AG04449 (cell line): Measurements from ENCODE around the gene SLC66A1.

Experiments
- CTCF ChIA-PET: fragments of 350-600 bp; formaldehyde crosslinking; extraction: SDS; loops from one replicate; lab custom pipeline; 2021; ENCODE audit warnings: antibody characterized with exemption; lab: Yijun Ruan, JAX
- POLR2A ChIA-PET: fragments of 400-600, 350-600 bp; formaldehyde crosslinking; extraction: SDS; loops from one replicate; lab custom pipeline; 2020; ENCODE audit warnings: antibody characterized with exemption, inconsistent platforms; lab: Yijun Ruan, JAX
- DNase-seq: peaks from one replicate; pipeline ENCODE4 v3.0.0-alpha.2; 2010; ENCODE audit warnings: low read depth, low spot score
- H3K4me3 ChIP-seq: 2 replicates; pipeline ENCODE4 v1.5.1; 2011; ENCODE audit warnings: low read depth, mild to moderate bottlenecking, control low read depth, low read length
- TF ChIP-seq, protein P1 (sequence below): IDR thresholded peaks from one replicate; pipeline ENCODE4 v1.5.1; 2011; ENCODE audit warnings: mild to moderate bottlenecking, moderate library complexity, low read length, control low read depth, inconsistent platforms; ENCODE audit not compliant: insufficient read depth; ENCODE audit errors: missing control alignments

SLC66A1 gene

DNA sequence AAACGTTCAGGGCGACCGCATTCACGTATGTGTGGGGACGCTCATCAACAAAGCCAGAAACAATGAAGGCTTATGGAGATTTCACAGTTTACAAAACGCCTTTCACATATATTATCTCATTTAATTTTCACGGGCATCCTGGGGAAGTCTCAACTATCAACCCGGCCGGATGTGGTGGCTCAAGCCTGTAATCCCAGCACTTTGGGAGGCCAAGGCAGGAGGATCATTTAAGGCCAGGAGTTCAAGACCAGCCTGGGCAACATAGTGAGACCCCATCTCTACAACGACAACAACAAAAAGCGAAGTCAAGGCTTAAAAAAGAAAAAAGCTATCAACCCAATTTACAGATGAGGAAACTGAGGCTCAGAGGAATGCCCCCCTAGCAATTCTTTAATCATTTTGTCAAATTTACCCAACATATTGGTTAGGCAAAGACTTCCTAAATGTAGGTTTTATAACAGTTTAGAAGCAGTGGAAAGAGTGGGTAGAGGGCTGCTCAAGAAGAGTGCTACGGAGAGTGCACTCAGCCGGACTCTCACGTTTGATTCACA is 28.3 kb downstream of the SLC66A1 start:
- no peak overlapping the region for H3K4me3 ChIP-seq
- no peak for DNase-seq
- ChIA-PET POLR2A (no interaction called here), CTCF (interaction anchor here (0.7 to 13.5 kb wide), 10 partner anchors 9 to 320 kb away, joined by 3 to 178 read pairs (median 8); a partner anchor contains a TSS)
- TF ChIP-seq, protein P1, sequence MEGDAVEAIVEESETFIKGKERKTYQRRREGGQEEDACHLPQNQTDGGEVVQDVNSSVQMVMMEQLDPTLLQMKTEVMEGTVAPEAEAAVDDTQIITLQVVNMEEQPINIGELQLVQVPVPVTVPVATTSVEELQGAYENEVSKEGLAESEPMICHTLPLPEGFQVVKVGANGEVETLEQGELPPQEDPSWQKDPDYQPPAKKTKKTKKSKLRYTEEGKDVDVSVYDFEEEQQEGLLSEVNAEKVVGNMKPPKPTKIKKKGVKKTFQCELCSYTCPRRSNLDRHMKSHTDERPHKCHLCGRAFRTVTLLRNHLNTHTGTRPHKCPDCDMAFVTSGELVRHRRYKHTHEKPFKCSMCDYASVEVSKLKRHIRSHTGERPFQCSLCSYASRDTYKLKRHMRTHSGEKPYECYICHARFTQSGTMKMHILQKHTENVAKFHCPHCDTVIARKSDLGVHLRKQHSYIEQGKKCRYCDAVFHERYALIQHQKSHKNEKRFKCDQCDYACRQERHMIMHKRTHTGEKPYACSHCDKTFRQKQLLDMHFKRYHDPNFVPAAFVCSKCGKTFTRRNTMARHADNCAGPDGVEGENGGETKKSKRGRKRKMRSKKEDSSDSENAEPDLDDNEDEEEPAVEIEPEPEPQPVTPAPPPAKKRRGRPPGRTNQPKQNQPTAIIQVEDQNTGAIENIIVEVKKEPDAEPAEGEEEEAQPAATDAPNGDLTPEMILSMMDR, result no peak

DNA sequence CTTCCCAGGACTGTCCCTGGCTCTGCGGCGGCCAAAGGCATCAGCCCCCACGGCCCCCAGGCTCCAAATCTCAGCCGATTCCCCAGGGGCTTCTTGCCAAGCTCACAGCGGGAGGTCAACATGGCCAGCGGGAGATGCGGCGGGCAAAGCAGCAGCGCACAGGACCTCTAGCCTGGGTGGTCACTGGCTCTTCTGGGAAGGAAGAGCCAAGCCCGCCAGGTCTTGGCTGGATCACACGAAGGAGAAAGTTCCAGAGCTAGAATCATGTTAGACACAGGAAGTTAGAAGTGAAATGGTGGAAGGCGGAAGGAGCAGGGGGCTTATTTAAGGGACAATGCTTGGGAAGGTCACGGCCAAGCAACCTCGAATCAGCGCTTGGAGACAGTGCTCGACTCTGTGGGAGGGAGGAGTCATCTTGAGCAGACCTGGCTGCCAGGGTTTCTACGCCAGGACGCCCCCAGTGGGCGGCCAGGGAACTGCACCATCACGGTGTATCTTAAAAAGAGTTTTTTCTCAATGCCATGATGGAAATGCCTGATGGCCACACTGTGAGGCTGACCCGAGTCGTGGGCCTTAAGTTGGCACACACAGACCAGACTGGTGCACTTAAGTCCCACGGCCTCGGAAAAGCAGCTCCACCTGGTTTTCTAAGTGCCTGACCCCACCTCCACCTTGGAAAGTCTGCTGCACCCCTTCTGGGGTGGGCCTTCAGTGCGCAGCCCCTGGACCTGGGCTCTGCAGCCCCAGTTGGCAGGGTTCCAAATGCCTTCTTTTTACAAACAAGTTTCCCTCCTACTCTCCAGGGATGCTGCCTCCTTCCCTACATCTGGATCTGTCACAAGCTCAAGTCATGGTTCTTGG is 29.3 kb downstream of the SLC66A1 start:
- ChIA-PET POLR2A (interaction anchor here (0.6 kb wide), 1 partner anchor 9 kb away, joined by 3 read pairs; no protein-coding TSS in a partner anchor), CTCF (interaction anchor here (0.7 to 13.5 kb wide), 27 partner anchors 10 to 319 kb away, joined by 3 to 178 read pairs (median 4); partner anchors contain the start of genes AKR7A2, NBL1 and SLC66A1)
- no peak overlapping the region for H3K4me3 ChIP-seq
- DNase-seq, result no peak
- TF ChIP-seq, protein P1, result peak; percentile 78

DNA sequence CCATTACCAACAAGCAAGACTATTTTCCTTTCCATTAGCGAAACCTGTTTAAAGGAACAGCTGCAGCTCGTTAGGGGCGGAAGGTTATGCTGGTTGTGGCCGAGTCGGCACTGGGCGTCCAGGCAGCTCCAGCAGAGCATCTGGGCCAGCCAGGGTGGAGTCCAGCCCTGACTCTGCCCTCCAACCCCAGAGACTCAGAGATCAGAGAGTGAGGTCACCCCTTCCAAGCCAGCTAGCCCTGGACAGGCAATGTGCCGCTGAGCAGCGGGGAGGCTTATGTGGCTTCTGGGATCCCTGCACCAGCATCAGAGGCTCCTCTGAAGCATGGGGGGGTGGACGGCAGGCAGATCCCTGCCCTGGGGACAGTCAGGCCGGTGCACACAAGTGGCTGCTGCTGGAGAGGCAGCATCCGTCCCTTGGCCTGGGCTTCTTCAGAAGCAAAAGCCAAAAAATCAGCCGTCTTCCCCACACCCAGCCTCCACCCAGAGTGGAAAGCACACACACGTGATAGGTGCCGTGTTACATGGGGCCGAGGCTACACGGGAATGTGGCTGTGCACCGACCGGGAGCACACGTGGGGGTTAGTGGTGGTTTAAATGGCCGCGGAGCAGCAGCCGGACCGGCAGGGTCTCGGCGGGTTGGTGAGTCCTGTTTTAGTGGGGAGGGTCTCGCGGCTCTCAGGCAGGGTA is 30.1 kb downstream of the SLC66A1 start:
- CTCF ChIA-PET, result interaction anchor here (0.7 to 13.5 kb wide), 25 partner anchors 11 to 319 kb away, joined by 3 to 178 read pairs (median 4); partner anchors contain the start of genes AKR7A2, NBL1 and SLC66A1
- POLR2A ChIA-PET, result interaction anchor here (0.6 kb wide), 1 partner anchor 8 kb away, joined by 3 read pairs; no protein-coding TSS in a partner anchor
- TF ChIP-seq, protein P1, result no peak
- no peak for DNase-seq
- H3K4me3 ChIP-seq, result no peak overlapping the region

DNA sequence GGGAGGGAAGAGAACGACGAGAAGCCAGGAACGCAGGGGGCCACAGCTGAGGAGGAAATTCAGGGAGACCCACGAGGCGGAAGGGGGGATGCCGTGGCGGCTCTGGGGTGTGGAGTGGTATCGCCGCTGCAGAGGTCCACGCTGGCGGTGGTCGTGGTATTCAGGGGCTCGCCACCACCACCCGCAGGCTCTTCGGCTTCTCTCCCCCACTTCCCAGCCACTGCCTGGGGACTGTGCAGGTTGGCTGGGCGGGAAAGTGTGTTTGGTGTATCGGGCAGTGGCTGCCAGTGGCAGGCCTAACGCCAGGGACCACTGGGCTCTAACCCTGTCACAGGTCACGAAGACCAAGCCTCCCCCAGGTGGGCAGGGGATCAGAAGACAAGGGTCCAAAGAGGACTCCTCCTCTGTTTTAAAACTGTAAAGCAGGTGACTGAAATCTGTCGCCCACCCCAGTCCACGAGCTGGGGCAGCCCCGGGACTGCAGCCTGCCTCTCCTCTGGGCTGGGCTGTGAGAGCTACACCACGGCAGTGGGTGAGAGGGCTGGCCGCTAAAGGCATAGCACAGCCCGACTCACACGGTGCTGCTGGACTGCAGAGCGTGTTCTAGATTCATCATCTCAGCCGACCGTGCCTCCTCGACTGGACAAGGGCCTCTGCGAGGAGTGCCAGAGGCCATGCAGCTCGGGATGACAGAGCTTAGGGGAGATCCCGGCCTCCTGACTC is 30.9 kb downstream of the SLC66A1 start:
- TF ChIP-seq, protein P1, result no peak
- ChIA-PET CTCF (interaction anchor here (0.6 to 13.5 kb wide), 16 partner anchors 10 to 1539 kb away, joined by 3 to 178 read pairs (median 4); partner anchors contain the start of gene NBL1), POLR2A (no interaction called here)
- no peak for DNase-seq
- no peak overlapping the region for H3K4me3 ChIP-seq

DNA sequence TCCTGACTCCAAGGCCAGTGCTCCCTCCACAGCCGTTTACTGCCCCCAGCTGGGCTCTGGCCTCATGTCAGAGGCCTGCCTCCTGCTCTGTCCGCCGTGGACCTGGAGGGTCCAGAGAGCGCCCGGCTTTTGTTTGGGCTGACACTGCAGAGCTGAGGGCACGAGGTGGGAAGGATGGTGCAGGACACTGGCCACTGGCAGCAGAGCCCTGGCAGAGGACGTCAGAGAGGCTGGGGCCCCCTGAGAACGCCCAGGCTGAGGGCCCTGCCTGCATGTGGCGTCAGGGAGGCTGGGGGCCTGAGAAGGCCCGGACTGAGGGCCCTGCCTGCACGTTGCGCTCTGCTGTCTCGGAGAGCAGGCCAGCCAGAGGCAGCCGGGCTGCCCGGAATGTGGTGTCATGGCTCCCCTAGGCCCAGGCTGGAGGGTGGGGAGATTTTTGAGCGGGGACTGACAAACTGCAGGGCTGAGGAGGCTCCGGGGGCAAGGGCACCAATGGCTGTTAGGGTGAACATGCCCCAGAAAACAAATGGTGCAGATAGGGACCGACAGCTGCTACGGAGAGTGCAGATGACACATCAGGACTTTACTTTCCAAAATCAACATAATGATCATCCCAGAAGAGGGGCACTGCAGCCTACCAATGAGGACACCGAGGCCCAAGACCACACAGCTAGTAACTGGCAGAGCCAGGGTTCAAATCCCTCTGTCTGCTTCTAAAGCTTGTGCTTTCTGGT is 31.7 kb downstream of the SLC66A1 start:
- DNase-seq, result no peak
- TF ChIP-seq, protein P1, result no peak
- ChIA-PET POLR2A (no interaction called here), CTCF (interaction anchor here (0.6 to 13.5 kb wide), 17 partner anchors 9 to 1538 kb away, joined by 3 to 178 read pairs (median 4); partner anchors contain the start of gene NBL1)
- no peak overlapping the region for H3K4me3 ChIP-seq
